ENCODE measurements around the gene MTA1. TPM values are rescaled to one million over a fixed set of nuclear protein-coding genes. Genes with fewer than 3 reads are reported as not detected.
A peak's percentile ranks its signal among the peaks of the same experiment; 100 is the strongest.

MTA1 gene
- total RNA-seq, 4 donors from 2014 or later = 75.7 to 295 (median 165) TPM

DNA sequence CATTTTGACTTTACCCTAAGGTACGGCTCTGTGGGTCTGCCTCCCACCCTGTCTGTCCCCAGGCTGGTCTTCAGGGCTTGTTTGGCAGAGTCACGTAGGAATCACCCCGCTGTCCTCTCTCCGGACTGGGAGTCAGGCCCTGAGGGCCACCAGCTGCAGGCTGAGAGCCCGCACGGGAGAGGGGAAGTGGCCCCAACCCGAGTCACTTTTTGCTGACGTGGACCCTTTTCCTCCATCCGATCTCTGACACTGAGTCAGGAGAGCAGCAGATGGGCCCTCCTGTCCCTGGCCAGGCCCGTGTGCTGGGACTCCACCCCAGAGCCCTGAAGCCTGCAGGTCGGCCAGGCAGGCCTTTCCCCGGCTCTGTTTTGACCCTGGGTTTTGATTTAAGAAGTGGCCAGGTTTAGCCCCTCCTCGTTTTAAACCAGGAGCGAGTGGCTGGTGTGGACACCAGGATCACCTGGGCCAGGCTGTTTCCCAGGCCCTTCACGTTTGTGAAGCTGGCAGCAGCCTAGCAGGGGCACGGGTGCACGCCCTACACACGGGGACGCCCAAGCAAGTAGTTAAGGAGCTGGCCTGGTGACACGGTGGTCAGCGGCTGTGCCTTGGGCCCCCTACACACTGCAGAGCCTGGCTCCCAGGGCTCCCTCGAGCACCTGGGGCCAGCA lies 33.8 kb upstream of the MTA1 start:
- Histone ChIP-seq H3K27me3 (no peaks in the 10 kb centered on the region), H3K27ac (no peak overlapping the region), H3K4me1 (peaks cover 0 to 5% (median 2%) of the 10 kb centered on the region in 4 donors), H3K4me3 (no peak overlapping the region), H3K36me3 (peaks cover 0 to 47% (median 0%) of the 10 kb centered on the region in 3 donors), H3K9me3 (no peaks in the 10 kb centered on the region)
- no peak for TF ChIP-seq POLR2A (IDR thresholded peaks at IDR 0.05)
- TF ChIP-seq, protein P1, sequence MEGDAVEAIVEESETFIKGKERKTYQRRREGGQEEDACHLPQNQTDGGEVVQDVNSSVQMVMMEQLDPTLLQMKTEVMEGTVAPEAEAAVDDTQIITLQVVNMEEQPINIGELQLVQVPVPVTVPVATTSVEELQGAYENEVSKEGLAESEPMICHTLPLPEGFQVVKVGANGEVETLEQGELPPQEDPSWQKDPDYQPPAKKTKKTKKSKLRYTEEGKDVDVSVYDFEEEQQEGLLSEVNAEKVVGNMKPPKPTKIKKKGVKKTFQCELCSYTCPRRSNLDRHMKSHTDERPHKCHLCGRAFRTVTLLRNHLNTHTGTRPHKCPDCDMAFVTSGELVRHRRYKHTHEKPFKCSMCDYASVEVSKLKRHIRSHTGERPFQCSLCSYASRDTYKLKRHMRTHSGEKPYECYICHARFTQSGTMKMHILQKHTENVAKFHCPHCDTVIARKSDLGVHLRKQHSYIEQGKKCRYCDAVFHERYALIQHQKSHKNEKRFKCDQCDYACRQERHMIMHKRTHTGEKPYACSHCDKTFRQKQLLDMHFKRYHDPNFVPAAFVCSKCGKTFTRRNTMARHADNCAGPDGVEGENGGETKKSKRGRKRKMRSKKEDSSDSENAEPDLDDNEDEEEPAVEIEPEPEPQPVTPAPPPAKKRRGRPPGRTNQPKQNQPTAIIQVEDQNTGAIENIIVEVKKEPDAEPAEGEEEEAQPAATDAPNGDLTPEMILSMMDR (IDR thresholded peaks at IDR 0.05) = no peak
- no peak for DNase-seq

DNA sequence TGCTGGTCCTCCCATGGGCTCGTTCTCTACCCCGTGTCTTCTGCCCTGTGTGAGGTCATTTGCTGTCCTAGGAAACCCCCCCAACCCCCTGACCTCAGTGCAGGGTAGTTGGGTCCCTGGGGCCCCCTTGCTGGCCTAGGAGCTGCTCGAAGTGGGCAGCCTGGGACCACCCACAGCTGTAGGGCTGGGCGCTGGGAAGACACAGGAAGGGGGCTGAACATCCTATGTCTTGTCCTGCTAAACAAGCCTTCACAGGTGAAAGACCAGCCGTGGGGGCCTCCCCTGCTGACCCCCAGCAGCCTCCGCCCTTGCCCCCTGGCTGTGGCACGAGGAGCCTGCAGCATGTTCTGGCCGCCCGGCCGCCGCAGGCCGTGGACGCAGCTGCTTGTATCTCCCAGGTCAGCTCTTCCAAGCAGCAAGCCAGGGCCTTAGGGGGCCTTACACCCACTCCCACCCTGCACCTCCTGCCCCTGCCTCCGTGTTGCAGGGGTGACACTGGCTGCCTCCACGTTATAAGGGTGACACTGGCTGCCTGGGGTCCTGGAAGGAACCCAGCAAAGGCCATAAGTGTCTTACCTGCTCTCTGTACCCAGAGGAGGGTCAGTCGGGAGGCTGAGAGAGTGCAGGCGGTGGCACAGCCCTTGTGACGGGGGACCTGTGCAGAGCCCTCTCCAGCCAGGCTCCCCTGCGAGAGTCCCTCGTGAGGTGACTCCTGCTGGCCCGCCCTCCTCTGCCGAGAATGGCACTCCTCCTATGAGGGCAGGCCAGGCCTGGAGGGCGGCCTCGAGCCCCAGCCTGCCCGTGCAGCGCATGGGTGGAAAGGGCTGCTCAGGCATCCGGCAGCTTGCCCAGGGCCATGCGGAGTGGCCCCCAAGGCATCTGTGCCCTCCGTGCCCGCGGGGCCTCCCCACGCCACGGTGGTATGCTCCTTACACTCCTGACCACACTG lies 32.8 kb upstream of the MTA1 start:
- Histone ChIP-seq H3K27ac (no peak overlapping the region), H3K4me3 (no peak overlapping the region), H3K27me3 (no peaks in the 10 kb centered on the region), H3K36me3 (peaks cover 0 to 46% (median 0%) of the 10 kb centered on the region in 3 donors), H3K9me3 (no peaks in the 10 kb centered on the region), H3K4me1 (peaks cover 0 to 5% (median 2%) of the 10 kb centered on the region in 4 donors)
- no peak for DNase-seq
- no peak for TF ChIP-seq POLR2A (IDR thresholded peaks at IDR 0.05)
- TF ChIP-seq, protein P1 (IDR thresholded peaks at IDR 0.05) = no peak

DNA sequence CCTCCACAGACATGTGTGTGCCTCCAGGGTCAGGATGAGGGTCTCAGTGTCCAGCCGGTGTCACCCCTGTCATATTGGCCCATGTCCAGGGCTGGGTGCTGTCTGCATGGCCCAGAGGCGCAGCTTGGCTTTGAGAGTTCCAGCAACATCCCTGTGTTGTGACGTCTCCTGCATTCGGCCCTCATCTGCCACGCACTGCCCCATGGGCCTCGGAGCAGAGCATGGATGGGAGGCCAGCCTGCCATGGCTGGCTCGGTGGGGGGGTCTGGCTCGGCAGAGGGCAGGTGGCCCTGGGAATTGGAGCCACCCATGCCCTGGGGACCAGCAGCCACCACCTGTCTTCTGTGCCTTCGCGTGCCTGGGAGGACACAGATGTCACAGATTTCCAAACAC lies 32.1 kb upstream of the MTA1 start:
- H3K4me3 ChIP-seq = no peak overlapping the region
- H3K27me3 ChIP-seq = no peaks in the 10 kb centered on the region
- TF ChIP-seq POLR2A (IDR thresholded peaks at IDR 0.05) = no peak
- TF ChIP-seq, protein P1 (IDR thresholded peaks at IDR 0.05) = no peak
- no peak for DNase-seq
- no peaks in the 10 kb centered on the region for H3K9me3 ChIP-seq
- H3K27ac ChIP-seq = no peak overlapping the region
- H3K4me1 ChIP-seq = peaks cover 0 to 5% (median 2%) of the 10 kb centered on the region in 4 donors
- peaks cover 0 to 42% (median 0%) of the 10 kb centered on the region in 3 donors for H3K36me3 ChIP-seq

DNA sequence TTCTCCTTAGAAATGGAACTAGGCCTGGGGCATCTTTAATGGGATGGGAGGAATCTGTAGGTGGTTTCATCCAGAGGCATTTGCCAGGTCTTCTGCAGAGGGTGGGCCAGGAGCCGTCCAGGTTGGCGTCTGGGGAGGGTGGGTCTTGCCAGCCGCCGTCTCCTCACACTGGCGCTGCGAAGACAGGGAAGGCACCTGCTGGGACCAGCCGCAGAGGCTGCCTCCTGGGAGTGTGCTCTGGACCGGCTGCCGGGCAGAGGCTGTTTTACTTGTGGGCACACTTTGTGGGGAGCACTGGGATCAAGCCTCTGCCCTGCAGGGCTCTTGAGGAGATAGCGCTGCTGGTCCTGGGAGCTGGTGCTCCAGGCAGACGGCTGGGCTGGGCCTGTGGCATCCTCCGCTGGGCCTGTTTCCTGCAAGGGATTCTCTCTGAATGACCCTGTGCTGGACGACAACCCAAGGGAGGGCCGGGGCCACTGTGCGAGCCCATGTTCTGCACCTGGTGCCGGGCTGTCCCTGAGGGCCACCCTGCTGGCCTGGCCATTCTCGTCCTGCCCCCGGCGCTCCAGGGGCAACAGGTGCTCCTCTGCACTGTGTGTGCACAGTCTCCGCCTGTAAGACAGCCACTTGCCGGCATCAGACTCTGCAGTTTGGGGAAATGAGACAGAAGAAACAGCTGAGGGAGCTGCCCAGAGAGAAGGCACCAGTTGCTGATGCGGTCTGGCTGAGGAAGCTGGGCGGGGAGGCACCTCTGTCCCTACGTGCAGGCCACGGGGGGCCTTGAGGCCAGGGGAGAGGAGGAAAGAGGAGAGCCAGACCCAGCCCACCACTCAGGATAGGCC lies 31.3 kb upstream of the MTA1 start:
- H3K4me1 ChIP-seq = peaks cover 0 to 5% (median 2%) of the 10 kb centered on the region in 4 donors
- peak overlapping the region in 1 of 4 donors; percentile 3 for H3K27ac ChIP-seq
- no peaks in the 10 kb centered on the region for H3K27me3 ChIP-seq
- no peak overlapping the region for H3K4me3 ChIP-seq
- TF ChIP-seq, protein P1 (IDR thresholded peaks at IDR 0.05) = no peak
- TF ChIP-seq POLR2A (IDR thresholded peaks at IDR 0.05) = no peak
- no peak for DNase-seq
- H3K9me3 ChIP-seq = no peaks in the 10 kb centered on the region
- H3K36me3 ChIP-seq = peaks cover 0 to 34% (median 0%) of the 10 kb centered on the region in 3 donors

DNA sequence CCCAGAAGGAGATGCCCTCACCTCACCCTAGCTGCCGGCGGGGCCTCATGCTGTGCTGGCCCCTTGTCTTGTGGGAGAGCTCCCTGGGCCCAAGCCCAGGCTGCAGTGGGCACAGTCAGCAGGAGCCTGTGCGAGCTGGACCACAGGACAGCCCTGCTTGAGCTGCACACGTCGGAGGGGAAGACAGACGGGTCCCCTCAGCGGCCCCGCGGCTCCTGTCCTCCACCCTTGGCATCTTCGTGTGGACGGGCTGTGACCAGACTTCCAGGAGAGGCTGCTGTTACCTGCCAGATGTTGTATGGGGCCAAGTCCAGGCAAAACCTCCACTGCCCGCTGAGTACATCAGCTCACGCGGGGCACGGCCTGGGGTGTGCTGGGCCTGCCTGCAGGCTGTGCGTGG lies 30.7 kb upstream of the MTA1 start:
- H3K9me3 ChIP-seq = no peaks in the 10 kb centered on the region
- no peak for DNase-seq
- H3K27me3 ChIP-seq = no peaks in the 10 kb centered on the region
- TF ChIP-seq, protein P1 (IDR thresholded peaks at IDR 0.05) = no peak
- TF ChIP-seq POLR2A (IDR thresholded peaks at IDR 0.05) = no peak
- no peak overlapping the region for H3K4me3 ChIP-seq
- H3K36me3 ChIP-seq = peaks cover 0 to 28% (median 0%) of the 10 kb centered on the region in 3 donors
- peaks cover 0 to 5% (median 2%) of the 10 kb centered on the region in 4 donors for H3K4me1 ChIP-seq
- peak overlapping the region in 1 of 4 donors; percentile 3 for H3K27ac ChIP-seq

Measured in Peyer's patch (tissue), 4 donors.